ENCODE measurements around the gene AXIN2. TPM values are rescaled to one million over a fixed set of nuclear protein-coding genes. Genes with fewer than 3 reads are reported as not detected.

Gene AXIN2
- polyA plus RNA-seq, 3 donors, result 0.10 TPM; not detected in 2

DNA sequence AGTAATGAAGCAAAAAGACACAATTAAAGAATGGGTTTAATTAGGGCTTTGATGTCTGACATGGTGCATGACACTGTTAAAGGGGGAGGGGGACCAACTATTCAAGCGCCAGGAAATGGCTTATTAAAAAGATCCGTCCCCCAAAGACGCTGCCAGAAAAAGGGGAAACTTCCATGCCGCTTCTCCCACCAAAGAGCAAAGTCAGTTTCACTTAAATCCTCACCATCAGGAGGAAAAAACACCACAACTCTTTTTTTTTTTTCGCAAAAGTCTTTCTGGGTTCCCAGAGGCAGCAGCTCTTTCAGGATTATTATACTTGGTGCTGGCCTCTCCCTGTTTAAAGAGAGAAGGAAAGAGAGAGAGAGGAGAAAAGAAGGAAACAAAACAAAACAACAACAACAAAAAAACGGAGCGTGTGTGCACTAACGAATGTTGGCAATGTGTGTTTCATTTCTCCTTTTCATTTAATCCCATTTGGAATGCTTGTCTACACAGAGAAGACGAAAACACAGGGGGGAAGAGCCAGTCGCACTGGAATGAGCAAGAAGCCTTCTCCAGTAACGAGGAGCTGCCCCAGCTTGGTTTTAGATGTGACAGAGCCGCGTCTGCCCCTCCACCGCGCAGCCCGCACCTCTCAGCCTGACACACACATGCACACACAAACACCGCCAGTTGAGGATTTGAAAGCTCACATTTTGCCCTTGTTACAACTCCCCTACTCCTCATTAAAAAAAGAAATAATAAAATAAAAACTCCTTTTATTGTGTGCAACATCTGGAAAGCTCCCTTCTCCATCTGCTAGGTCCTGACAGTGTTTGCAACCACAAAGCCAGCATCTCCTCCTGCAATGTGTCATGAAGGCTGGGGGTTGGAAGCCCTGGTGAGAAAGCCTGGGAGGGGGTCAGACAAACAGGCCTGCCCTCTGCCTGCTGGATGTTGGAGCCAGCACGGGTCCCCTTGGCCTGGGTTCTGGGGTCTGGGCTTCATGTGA is 32.7 kb upstream of the AXIN2 start:
- H3K27me3 ChIP-seq (ENCODE audit: control insufficient read depth in 2 of 2, insufficient read depth in 2 of 2, low read length in 2 of 2), result peaks cover 0 to 19% of the 10 kb centered on the region in 2 donors
- DNase-seq, result no peak
- H3K36me3 ChIP-seq (replicated peaks in 1 of 2; ENCODE audit: control insufficient read depth in 1 of 2, insufficient read depth in 2 of 2, low read length in 2 of 2), result no peaks in the 10 kb centered on the region
- H4K20me1 ChIP-seq (ENCODE audit: insufficient read depth, low read length), result no peaks in the 10 kb centered on the region
- TF ChIP-seq, protein P1, sequence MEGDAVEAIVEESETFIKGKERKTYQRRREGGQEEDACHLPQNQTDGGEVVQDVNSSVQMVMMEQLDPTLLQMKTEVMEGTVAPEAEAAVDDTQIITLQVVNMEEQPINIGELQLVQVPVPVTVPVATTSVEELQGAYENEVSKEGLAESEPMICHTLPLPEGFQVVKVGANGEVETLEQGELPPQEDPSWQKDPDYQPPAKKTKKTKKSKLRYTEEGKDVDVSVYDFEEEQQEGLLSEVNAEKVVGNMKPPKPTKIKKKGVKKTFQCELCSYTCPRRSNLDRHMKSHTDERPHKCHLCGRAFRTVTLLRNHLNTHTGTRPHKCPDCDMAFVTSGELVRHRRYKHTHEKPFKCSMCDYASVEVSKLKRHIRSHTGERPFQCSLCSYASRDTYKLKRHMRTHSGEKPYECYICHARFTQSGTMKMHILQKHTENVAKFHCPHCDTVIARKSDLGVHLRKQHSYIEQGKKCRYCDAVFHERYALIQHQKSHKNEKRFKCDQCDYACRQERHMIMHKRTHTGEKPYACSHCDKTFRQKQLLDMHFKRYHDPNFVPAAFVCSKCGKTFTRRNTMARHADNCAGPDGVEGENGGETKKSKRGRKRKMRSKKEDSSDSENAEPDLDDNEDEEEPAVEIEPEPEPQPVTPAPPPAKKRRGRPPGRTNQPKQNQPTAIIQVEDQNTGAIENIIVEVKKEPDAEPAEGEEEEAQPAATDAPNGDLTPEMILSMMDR (IDR thresholded peaks at IDR 0.05), result no peak
- H3K27ac ChIP-seq (ENCODE audit: low read depth in 1 of 2, low read length in 2 of 2), result no peak overlapping the region
- H3K9me3 ChIP-seq (replicated peaks in 1 of 2; ENCODE audit: control insufficient read depth in 1 of 2, insufficient read depth in 1 of 2, low read length in 2 of 2), result no peaks in the 10 kb centered on the region
- WGBS (ENCODE audit: insufficient coverage), result 27% methylated on average over 9 of the region's 18 CpGs
- no peak overlapping the region for H3K4me3 ChIP-seq (replicated peaks in 1 of 3; ENCODE audit: low read depth in 2 of 3, low read length in 3 of 3)
- peaks cover 17 to 28% (median 19%) of the 10 kb centered on the region in 3 donors for H3K27me3 Mint-ChIP-seq (ENCODE audit: low read depth in 3 of 3)
- no peaks in the 10 kb centered on the region for H3K4me1 ChIP-seq (ENCODE audit: control insufficient read depth in 1 of 2, insufficient read depth in 2 of 2, low read length in 2 of 2)
- no peaks in the 10 kb centered on the region for H3K79me2 ChIP-seq (ENCODE audit: insufficient read depth, low read length)
- H3K9ac ChIP-seq (ENCODE audit: insufficient read depth, low read length, poor library complexity, severe bottlenecking), result no peak overlapping the region
- peak overlapping the region in 1 of 2 donors; percentile 67 for H3K4me3 Mint-ChIP-seq
- peak overlapping the region; percentile 35 for H2AFZ ChIP-seq (ENCODE audit: insufficient read depth, low read depth, low read length, poor library complexity, severe bottlenecking)
- no peaks in the 10 kb centered on the region for H3K36me3 Mint-ChIP-seq
- H3K4me2 ChIP-seq (replicated peaks; ENCODE audit: extremely low read depth, low read length, poor library complexity, severe bottlenecking), result no peak overlapping the region
- no peak overlapping the region for H3K27ac Mint-ChIP-seq
- peaks cover 0 to 7% (median 3%) of the 10 kb centered on the region in 7 donors for H3K9me3 Mint-ChIP-seq
- H3K4me1 Mint-ChIP-seq, result peaks cover 6% of the 10 kb centered on the region
- intact Hi-C loops (cut with micrococcal nuclease), result no loop called here

DNA sequence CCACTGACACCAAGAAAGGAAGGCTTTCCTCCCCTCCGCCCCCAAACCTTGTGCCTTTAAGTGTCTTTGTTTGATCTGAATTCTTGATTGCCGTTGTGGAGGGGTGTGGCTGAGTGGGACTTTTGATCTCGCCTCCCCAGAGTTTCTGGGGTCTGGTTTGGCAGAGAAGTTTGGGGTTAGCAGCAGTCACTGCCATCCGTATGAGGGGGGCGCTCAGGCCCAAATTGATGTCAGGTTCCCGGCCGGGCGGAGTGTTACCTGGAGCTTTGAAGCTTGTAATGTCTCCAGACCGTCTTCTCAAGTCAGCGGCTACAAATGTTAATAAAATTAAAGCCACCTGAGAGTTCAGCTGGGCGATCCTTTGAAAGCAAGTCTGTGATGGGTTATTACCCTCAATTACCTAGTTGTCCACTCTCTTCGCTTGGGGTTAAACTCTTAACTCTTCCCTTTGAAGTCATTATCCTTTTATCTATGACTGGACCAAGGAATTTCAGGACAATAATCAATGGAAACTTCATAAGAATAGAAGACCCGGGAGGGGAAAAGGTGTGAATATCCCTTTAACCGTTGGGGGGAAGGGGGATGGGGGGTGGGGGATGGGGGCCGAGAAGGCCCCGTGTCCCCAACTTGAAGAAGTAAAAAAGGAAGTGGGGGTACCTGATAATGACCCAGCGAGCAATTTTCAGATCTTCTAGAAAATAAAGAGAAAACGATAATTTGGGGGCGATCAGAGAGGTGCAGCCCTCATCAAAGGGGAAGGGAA is 31.8 kb upstream of the AXIN2 start:
- H3K27ac ChIP-seq (ENCODE audit: low read depth in 1 of 2, low read length in 2 of 2), result no peak overlapping the region
- intact Hi-C loops (cut with micrococcal nuclease), result no loop called here
- Mint-ChIP-seq H3K27me3 (ENCODE audit: low read depth in 3 of 3) (peaks cover 17 to 28% (median 19%) of the 10 kb centered on the region in 3 donors), H3K27ac (no peak overlapping the region), H3K36me3 (no peaks in the 10 kb centered on the region), H3K9me3 (peaks cover 0 to 5% (median 2%) of the 10 kb centered on the region in 7 donors), H3K4me1 (peaks cover 6% of the 10 kb centered on the region), H3K4me3 (peak overlapping the region in 1 of 2 donors; percentile 67)
- peaks cover 0 to 19% of the 10 kb centered on the region in 2 donors for H3K27me3 ChIP-seq (ENCODE audit: control insufficient read depth in 2 of 2, insufficient read depth in 2 of 2, low read length in 2 of 2)
- no peak for DNase-seq
- no peak overlapping the region for H2AFZ ChIP-seq (ENCODE audit: insufficient read depth, low read depth, low read length, poor library complexity, severe bottlenecking)
- no peaks in the 10 kb centered on the region for H3K9me3 ChIP-seq (replicated peaks in 1 of 2; ENCODE audit: control insufficient read depth in 1 of 2, insufficient read depth in 1 of 2, low read length in 2 of 2)
- H3K4me2 ChIP-seq (replicated peaks; ENCODE audit: extremely low read depth, low read length, poor library complexity, severe bottlenecking), result no peak overlapping the region
- H4K20me1 ChIP-seq (ENCODE audit: insufficient read depth, low read length), result no peaks in the 10 kb centered on the region
- 76% methylated on average over 10 of the region's 19 CpGs for WGBS (ENCODE audit: insufficient coverage)
- no peak overlapping the region for H3K4me3 ChIP-seq (replicated peaks in 1 of 3; ENCODE audit: low read depth in 2 of 3, low read length in 3 of 3)
- no peaks in the 10 kb centered on the region for H3K4me1 ChIP-seq (ENCODE audit: control insufficient read depth in 1 of 2, insufficient read depth in 2 of 2, low read length in 2 of 2)
- no peak overlapping the region for H3K9ac ChIP-seq (ENCODE audit: insufficient read depth, low read length, poor library complexity, severe bottlenecking)
- no peaks in the 10 kb centered on the region for H3K36me3 ChIP-seq (replicated peaks in 1 of 2; ENCODE audit: control insufficient read depth in 1 of 2, insufficient read depth in 2 of 2, low read length in 2 of 2)
- TF ChIP-seq, protein P1 (IDR thresholded peaks at IDR 0.05), result no peak
- H3K79me2 ChIP-seq (ENCODE audit: insufficient read depth, low read length), result no peaks in the 10 kb centered on the region
